Upper lobe of left lung (tissue), 4 donors: ENCODE results near the gene TSC22D1.

Experiments
- CTCF ChIP-seq, 6 experiments: fragments of 450-650 bp in 4 of 6; fragments of 200-600 bp in 2 of 6; sonication (generic) in 2 of 6; IDR thresholded peaks; one replicate each; pipeline ENCODE4 v1.5.1; 2016 to 2019; ENCODE audit warnings: antibody characterized with exemption in 6 of 6
- EP300 ChIP-seq, 4 donors: sonication (generic); formaldehyde crosslinking; IDR thresholded peaks; one replicate each; pipeline ENCODE4 v1.5.1; 2017; ENCODE audit warnings: antibody characterized with exemption in 4 of 4, control low read depth in 2 of 4
- POLR2A ChIP-seq, 4 donors: fragments of 450-650 bp; IDR thresholded peaks; one replicate each; pipeline ENCODE4 v1.5.1; 2016 to 2017; ENCODE audit warnings: antibody characterized with exemption in 4 of 4, mild to moderate bottlenecking in 2 of 4
- POLR2AphosphoS5 ChIP-seq, 2 donors: sonication (generic); formaldehyde crosslinking; IDR thresholded peaks; one replicate each; pipeline ENCODE4 v1.5.1; 2017; ENCODE audit warnings: antibody characterized with exemption in 2 of 2

GRCh38 chr13:44432650-44433049 lies 143.5 kb downstream of the TSC22D1 start:
- TF ChIP-seq POLR2A (IDR thresholded peaks at IDR 0.05) (no peak), CTCF (IDR thresholded peaks at IDR 0.05) (no peak), POLR2AphosphoS5 (IDR thresholded peaks at IDR 0.05) (no peak), EP300 (IDR thresholded peaks at IDR 0.05) (no peak)
